KBM-7 (cell line): ENCODE data around the gene ASPSCR1.

Experiments used
- DNase-seq: peaks from one replicate; pipeline ENCODE4 v3.0.0-alpha.2; 2015
- in situ Hi-C: fragments of 300-500 bp; cut with MboI; formaldehyde crosslinking; loops from 2 replicates; pipeline ENCODE4 v1.14.3; 2020; ENCODE audit warnings: low sequenced_read_pairs, low pct_unique_long_range_greater_than_20kb, mixed read lengths

The ASPSCR1 gene

DNA sequence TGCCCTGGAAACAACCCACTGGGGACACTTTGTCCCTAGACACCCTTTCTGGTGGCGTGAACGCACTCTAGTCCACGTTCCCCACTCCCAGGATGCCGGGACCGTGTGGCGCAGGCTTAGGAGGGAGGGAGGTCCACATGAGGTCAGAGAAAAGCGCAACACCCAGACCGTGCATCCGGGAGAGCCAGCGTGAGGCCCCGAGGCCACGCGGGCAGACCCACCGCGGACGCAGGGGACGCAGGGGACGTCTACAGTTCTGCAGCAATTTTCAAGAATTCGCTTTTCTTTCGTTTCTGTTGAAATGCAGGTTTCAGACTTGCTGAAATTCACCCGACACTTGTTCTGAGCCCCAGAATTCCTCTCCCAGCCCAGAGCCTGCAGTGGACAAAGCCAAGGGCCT lies 69.5 kb downstream of the ASPSCR1 start:
- in situ Hi-C loops, result no loop called here
- no peak for DNase-seq

DNA sequence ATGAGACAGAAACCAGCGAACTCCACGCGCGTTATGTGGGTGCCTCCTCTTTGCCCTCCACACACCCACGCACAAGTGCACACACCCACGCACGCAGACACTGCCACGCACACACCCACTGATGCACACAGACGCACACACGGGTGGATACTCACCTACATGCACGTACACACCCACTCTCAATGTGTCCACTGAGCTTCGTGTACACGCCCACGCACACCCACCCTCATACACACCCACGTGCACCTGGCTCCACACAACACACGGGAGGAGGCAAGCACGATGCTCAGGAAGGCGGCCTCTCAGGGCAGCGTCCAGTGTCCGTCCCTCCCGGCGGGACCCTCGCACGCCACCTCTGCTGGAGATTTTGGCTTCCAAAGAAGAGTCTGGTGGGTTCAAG lies 70.0 kb downstream of the ASPSCR1 start:
- in situ Hi-C loops, result no loop called here
- no peak for DNase-seq

DNA sequence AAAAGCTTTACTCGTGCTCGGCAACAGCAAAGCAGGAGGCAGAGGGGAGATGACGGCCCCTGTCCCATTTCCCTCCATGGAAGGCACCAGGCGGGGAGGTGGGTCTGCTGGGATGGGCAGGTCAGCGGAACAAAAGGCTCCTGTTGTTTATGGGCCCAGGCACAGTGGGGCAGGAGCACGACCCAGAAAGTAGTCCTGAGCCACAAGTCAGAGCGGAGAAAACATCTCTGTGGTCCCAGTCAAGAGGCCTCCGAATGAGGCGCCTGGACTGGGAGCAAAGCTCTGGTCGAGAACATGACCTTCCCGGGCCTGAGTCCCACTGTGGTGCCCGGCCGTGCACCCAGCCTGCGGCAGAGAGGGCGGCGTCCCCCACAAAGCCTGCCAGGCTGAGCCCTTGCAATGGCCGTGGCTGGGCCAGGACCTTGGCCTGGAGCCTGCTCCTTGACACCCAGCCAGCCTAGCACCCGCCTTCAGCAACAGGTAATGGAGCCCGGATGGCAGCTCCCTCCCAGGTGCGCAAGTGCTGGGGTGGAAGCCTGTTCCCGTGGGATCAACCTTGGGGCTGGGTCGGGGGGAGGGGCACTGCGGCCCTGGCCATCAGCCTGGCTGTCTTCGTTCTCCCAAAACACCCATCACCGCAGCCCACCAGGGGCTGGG lies 70.6 kb downstream of the ASPSCR1 start:
- in situ Hi-C loops, result no loop called here
- DNase-seq, result no peak

DNA sequence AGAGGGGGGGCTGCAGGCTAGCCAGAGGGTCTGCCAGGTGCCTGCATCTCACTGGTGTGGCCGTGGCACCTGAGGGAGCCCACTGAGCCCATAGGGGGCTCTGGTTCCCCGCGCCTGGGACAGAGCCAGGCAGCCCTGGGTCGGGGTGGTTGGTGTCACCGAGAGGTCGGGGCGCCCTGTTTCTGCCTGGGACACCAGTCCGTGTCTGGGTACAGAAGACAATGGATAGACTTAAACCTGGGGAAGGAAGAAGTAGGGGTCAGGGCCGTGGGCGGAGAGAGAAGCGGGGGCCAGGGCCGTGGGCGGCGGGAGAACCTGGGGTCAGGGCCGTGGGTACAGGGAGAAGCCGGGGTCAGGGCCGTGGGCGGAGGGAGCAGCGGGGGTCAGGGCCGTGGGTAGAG lies 71.1 kb downstream of the ASPSCR1 start:
- DNase-seq, result no peak
- in situ Hi-C loops, result no loop called here

DNA sequence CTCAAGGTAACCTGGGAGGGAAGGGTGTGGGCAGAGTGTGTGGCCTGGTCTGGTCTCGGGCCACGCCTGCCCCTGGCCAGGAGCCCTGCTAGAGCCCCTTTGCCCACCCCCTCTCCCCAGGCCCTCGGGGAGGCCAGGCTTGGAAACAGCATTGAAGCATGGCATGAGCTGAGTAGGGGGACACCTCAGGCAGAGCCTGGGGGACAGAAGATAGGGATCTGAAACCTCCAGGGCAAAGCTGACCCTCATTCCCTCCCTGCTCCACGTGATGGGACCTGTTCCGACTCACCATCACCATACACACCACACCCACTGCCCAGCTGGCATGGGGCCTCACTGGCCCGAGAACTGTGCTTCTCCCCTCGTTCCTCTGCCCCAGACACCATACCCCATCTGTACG lies 71.7 kb downstream of the ASPSCR1 start:
- no peak for DNase-seq
- in situ Hi-C loops, result no loop called here

DNA sequence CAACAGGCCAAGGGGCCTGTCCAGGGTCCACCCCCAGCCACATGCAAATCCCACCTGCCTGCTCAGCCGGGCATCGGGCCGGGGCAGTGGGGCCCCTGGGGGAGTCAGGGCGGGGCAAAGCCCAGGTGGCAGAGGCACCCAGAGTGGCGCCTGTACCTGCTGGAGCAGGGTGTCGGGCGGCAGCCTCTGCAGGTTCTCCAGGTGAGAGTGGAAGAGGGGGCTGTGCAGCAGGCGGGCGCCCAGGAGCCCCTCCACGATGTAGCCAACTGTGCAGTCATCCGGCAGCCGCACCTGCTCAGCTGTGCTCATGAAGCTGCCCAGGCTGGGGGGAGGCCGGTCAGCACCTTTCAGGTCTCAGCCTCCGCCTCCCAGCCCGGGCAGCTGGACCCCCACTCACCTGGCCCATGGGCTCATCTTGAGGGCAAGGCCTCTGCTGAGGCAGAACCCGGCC lies 72.1 kb downstream of the ASPSCR1 start:
- DNase-seq, result no peak
- in situ Hi-C loops, result no loop called here

DNA sequence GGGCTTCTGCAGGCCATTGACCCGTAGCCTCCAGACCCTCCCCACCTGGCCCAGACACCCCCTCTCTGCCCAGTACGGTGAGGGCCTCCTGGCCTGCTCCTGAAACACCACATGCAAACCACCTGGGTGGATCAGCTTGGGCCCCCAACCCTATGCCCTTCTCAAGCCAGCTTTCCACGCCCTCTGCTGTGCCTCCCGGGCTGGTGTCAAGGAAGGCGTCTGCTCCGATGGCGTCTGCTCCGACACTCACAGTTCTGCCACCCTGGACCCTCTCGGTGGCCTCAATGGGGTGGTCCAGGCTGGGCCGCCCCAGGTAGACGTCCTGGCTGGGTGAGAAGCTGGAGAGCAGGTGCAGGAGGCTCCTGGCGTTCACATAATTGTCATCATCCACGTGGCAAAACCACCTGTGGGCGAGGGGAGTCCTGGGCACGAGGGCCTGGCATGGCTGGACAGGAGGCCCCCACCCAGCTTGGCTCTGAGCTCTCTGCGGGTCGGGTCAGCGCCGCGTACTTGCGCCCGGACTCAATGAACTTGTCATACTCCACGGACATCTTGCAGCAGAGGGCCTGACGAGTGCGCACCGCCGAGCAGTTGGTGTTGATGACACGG lies 72.8 kb downstream of the ASPSCR1 start:
- no peak for DNase-seq
- in situ Hi-C loops, result no loop called here

DNA sequence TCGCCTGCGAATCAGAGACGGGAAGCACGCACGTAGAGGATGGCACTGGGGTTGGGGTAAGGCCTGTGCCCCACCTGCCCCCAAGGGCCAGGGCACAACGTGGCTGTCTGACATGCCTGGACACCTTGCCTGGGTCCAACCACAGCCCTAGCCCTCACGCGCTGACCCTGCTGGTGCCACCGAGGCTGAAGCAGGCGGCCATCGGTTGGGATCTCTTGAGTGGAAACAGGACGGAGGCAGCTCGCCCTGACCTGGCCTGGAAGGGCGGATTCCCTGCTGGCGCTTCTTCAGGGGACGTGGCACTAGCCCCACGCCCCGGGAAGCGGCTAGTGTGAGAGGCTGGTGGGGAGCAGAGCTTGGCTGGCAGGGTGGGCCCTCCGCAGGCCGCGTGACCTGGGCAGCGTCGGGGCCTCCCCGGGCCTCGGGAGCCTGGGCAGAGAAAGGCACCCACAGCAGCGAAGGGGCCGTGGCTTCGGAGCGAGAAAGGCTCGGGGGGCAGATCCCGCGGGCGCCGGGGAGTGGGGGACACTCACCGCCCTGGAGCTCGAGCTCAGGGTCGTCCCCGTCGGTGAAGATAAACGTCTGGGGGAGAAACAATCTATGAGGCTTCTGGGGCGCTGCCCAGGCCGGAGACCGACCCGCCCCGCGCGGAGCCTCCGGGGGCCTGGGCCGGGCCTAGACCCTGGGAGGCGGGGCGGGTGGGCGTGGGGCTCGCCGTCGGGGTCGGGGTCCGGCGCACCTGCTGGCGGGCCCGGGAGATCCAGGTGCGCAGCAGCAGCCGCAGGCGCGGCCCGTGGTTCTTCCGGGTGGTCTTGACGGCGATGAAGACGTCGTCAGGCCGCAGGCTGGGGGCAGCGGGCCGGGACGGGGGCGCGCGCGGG lies 73.6 kb downstream of the ASPSCR1 start:
- in situ Hi-C loops, result no loop called here
- DNase-seq, result no peak

DNA sequence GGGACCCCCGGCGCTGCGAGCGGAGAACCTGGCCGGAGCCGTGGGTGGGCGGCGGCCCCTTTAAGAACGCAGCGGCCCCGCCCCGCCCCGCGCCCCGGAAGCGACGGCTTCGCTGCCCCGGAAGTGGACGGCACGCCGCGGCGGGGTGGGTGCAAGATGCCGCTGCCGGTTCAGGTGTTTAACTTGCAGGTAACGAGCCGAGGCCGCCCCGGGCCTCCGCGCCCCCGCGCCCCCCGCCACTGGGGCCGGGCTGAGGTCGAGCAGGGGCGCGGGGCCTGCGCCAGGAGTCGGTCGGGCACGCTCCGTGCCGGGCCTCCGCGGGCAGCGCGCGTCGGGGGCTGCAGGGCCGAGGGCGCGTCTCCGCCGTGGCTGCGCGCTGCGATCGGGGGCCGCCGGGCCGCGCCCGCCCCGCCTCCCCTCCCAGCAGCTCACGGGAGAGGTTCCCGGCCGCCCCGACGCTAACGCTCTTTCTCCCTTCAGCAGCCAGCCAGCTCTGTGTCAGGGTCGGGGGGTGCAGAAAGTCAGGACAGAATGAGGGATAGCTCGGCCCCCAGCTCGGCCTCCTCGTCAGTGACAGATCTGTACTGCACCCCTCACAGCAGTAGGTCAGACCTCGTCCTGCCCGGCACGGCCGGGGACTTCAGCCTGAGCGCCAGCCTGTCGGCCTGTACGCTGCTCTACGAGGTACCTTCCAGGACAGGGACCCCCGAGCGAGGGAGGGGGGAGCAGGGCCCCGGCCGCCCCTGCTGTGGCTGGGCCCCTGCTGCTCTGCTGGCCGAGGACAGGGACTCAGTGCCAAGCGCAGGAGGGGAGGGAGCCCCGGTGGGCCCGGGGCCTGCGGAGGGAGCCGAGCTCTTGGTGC lies 74.6 kb downstream of the ASPSCR1 start, which contains the start of the genes GPS1 and RFNG:
TSS of gene GPS1 (plus strand) at position 123 of the 862 bp plus-strand sequence. CDS start at position 157, 34 bp downstream.
TSS of gene RFNG (minus strand) at position 36 of the 862 bp plus-strand sequence. CDS start 45 bp downstream, outside the sequence.
- in situ Hi-C loops, result no loop called here
- peak; percentile 39 for DNase-seq

DNA sequence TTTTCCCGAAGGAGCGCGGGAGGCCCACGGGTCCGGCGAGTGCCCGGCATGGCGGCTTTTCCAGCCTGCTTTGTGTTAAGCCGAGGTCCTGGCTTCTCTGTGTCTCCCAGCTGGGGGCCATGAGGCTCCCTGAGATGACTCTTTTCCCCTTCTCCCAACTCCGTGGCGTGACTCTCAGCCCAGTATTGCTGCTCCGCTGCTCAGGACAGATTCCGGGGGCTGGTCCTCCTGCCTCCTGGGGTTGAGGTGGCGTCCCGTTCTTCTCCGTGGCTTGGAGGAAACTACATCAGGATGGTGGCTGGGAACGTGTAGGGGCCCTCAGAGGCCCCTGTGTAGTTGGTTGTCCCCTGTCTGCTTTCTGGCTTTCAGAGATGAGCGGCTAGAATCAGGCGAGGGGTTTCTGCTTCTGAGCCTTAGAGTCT lies 75.2 kb downstream of the ASPSCR1 start:
- no peak for DNase-seq
- in situ Hi-C loops, result no loop called here

DNA sequence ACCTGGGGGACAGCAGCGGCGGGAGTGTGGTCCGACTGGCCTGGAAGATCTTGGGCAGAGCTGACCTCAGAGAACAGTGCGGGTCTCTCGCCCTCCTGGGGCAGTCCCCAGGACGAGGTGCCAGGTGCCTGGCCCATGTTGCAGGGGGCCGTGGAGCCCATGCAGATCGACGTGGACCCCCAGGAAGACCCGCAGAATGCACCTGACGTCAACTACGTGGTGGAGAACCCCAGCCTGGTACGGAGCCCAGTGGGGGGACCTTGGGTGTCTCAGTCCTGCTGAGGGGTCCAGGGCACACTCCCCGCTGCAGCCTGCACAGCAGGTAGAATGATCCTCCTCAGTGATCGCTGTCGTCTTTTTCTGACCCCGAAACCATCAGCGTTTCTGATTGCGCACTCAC lies 75.7 kb downstream of the ASPSCR1 start:
- DNase-seq, result no peak
- in situ Hi-C loops, result no loop called here

DNA sequence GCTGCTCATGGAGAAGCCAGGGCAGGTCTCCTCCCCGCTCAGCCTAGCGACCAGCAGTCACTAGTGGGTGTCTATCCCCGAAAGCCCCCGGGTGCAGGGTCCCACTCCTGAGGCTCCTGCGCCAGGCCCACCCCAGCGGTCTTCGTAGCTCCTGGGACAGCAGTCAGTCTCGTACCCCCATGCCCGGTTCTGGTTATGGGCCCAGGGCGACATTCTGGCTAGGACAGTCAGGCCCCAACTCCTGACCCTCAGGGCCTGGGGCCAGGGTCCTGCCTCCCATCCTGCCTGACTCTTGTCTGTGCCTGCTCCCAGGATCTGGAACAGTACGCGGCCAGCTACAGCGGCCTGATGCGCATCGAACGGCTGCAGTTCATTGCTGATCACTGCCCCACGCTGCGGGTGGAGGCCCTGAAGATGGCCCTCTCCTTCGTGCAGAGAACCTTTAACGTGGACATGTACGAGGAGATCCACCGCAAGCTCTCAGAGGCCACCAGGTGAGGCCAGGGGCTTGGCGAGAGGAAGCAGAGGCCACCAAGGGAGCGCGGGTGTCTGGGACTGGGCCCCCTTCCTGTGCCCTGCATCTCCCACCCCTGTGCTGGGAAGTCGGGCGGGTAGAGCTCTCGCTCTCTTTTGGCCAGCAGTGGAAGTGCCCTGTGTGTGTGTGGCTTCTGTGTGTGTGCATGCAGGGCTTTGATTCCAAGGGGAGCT lies 76.3 kb downstream of the ASPSCR1 start:
- no peak for DNase-seq
- in situ Hi-C loops, result no loop called here

DNA sequence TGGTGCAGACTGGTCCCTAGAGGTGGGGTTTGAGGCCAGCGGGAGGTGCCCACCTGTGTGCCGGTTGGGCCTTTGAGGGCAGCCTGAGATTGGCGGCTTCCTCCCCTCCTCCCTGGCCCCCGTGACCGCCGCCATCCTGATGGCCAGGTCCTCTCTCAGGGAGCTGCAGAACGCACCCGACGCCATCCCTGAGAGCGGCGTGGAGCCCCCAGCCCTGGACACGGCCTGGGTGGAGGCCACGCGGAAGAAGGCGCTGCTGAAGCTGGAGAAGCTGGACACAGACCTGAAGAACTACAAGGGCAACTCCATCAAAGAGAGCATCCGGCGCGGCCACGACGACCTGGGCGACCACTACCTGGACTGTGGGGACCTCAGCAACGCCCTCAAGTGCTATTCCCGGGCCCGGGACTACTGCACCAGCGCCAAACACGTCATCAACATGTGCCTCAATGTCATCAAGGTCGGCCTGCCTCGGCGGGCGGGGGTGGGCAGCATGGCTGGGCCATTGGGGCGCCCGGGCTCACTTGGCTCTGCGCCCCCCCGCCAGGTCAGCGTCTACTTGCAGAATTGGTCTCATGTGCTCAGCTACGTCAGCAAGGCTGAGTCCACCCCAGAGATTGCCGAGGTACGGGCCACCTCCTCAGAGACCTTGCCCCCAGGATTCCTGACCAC lies 77.1 kb downstream of the ASPSCR1 start:
- in situ Hi-C loops, result no loop called here
- DNase-seq, result no peak

DNA sequence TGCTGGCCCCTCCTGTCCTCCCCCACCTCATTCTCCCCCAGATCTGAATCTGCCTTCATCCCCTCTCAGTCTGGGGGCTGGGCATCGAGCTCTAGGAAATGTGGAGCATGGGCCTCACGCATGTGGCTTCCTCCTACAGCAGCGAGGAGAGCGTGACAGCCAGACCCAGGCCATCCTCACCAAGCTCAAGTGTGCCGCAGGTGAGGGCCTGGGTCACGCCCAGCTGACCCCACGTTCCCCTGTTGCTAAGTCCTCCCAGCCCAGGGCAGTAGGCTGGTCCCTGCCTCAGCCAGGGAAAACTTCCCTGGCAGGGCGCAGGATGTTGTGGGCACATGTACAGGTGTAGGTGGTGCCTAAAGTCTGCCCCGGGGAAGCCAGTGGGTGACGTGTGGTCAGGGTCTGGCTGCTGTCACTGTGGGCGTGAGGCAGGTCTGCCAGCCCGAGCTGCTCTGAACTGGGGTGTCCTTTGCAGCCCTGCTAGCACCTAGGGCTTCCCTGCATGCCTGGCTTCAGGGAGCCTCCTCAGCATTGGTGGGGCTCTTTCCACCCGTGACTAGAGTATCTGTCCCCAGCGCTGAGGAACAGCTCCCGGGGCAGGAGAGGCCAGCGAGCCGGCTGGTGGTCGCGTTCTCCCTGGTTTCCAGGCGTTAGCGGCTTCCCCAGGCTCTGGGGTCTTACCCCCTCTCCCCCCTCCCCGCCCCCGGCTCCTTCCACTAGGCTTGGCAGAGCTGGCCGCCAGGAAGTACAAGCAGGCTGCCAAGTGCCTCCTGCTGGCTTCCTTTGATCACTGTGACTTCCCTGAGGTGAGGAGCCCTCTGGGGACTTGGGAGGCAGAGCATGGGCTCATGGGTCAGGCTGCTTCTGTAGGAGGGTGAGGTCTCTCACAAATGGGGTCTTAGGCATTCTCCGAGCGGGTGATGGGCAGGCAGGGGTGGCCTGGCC lies 77.9 kb downstream of the ASPSCR1 start:
- DNase-seq, result no peak
- in situ Hi-C loops, result no loop called here

DNA sequence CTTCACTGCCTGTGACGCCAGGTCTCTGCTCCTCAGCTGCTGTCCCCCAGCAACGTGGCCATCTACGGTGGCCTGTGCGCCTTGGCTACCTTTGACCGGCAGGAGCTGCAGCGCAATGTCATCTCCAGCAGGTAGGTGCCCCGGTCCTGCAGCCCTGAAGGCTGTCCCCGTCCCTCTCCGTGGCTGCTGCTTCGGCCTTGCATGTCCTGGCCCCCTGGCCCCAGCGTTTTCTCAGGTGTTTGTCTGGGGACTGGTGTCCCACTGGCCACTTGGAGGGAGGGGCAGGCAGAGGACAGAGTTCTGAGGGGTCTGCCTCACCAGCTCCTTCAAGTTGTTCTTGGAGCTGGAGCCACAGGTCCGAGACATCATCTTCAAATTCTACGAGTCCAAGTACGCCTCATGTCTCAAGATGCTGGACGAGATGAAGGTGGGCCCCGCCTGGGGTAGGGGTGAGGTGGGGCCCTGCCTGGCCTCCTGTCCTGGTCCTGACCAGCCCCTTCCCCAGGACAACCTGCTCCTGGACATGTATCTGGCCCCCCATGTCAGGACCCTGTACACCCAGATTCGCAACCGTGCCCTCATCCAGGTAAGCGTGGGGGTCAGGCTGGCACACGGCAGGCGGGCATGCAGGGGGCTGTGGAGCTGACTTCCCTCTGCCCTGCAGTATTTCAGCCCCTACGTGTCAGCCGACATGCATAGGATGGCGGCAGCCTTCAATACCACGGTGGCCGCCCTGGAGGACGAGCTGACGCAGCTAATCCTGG lies 78.7 kb downstream of the ASPSCR1 start:
- in situ Hi-C loops, result no loop called here
- no peak for DNase-seq
